GM12875 (cell line): ENCODE data around the gene MTIF3.
"Not testable (repeated sequence)": the region's sequence is repeated elsewhere in the genome, so short reads cannot be mapped to it uniquely, and the experiment has no call there.

Experiments
- H3K4me3 ChIP-seq: one replicate; pipeline ENCODE4 v1.5.1; 2011; ENCODE audit warnings: low read depth, low read length, control low read depth
- TF ChIP-seq, protein P1 (sequence below): IDR thresholded peaks from 2 replicates; pipeline ENCODE4 v1.5.1; 2011; ENCODE audit warnings: low read depth, mild to moderate bottlenecking, control low read depth, inconsistent platforms, low read length, moderate library complexity, borderline replicate concordance; ENCODE audit not compliant: insufficient read depth

Gene MTIF3

DNA sequence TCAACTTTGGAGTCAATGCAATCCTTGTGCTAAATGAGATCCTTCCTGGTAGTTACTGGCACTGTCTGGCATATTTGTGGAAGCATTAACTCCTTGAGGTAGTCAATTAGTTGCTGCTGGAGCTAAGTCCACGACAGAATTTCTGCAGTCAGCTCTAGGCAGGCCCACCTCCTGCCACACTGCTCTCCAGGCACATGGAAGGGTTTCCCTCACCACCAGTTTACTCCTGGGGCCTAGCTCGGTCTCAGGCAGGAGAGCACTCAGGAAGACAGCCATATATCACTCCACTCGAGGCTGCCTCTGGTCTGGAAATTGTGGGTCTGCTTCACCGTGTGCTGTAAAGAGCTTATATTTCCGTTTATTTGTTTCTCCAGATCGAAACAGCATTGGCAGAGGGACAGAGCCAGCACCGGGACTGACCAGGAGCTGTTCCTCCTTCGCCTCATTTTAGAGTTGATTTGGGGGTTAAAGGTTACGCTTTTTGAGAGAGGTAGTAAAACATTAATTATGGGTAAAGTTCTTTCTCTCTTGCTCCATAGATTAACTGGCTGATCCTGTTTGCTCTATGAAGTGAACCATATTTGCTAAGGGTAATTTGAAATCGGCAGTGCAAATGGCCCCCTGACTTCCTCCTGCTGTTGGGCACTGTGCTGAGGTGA, 46.5 kb downstream of the MTIF3 start:
- TF ChIP-seq, protein P1, sequence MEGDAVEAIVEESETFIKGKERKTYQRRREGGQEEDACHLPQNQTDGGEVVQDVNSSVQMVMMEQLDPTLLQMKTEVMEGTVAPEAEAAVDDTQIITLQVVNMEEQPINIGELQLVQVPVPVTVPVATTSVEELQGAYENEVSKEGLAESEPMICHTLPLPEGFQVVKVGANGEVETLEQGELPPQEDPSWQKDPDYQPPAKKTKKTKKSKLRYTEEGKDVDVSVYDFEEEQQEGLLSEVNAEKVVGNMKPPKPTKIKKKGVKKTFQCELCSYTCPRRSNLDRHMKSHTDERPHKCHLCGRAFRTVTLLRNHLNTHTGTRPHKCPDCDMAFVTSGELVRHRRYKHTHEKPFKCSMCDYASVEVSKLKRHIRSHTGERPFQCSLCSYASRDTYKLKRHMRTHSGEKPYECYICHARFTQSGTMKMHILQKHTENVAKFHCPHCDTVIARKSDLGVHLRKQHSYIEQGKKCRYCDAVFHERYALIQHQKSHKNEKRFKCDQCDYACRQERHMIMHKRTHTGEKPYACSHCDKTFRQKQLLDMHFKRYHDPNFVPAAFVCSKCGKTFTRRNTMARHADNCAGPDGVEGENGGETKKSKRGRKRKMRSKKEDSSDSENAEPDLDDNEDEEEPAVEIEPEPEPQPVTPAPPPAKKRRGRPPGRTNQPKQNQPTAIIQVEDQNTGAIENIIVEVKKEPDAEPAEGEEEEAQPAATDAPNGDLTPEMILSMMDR, result no peak
- H3K4me3 ChIP-seq, result no peak overlapping the region

DNA sequence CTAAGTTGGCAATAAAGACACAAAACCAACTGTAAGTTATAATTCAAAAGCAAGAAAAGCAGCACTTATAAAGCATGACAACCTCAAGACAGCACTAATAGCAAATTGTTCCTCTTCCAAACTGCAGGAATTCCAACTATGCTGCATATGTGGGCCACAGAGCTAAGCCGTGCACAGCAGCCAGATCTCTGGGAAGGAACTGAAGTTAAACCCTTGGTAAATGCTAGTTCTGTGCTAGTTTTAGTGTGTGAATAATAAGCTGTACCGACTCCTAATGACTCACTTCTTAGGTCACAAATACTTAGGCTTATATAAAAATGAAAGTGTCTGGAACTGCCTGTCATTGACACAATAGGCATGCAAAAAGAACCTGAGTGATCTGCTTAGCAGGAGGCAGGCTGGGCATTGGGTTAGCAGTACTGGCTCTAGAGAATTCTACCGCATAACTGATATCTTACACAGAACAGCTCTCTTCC, 47.1 kb downstream of the MTIF3 start:
- TF ChIP-seq, protein P1, result no peak
- H3K4me3 ChIP-seq, result no peak overlapping the region

DNA sequence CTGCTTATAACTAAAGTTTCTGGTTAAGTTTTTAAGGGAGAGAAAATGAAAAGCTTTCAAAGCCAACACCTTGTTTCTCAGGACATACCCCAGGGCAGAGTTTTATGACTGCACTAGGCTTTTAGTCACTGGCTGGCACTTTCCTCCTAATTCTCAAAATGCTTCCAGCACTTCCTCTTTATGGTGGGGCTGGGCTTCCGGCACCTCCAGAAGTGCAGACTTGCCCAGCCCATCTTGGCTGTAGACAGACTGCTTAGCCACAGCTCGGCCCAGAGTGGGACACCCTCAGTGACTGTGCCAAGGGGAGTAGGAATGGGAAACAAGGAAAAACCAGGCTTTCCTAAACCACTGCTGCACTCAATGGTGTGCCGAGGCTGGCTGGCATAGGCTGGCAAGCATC, 49.2 kb downstream of the MTIF3 start:
- TF ChIP-seq, protein P1, result no peak
- no peak overlapping the region for H3K4me3 ChIP-seq

DNA sequence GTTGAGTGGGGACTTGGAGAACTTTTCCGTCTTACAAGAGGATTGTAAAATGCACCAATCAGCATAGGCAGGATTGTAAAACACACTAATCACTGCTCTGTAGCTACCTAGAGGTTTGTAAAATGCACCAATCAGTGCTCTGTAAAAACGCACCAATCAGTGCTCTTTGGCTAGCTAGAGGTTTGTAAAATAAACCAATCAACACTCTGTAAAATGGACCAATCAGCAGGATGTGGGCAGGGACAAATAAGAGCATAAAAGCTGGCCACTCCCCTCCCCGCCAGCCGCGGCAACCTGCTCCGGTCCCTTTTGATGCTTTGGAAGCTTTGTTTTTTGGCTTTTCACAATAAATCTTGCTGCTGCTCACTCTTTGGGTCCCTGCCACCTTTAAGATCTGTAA, 50.0 kb downstream of the MTIF3 start:
- H3K4me3 ChIP-seq, result not testable (repeated sequence)

DNA sequence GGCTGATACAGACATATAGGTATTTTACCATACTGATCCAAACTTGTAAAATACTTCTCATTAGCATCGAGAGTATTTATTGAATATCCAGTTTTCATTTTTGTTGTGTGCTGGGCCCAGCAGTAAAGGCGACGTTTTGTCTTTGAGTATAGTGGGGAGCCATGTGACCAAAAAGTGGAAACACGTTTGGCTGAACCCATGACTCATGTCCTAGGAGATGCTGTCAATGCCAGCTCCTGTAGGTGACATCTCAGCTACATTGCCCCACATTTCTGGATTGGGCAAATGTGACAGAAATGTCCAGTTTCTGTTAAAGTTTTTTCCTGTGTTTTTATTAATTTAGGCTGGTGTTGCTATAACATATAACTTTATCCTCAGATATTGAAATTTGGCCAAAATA, 52.0 kb downstream of the MTIF3 start:
- TF ChIP-seq, protein P1, result no peak
- H3K4me3 ChIP-seq, result no peak overlapping the region

DNA sequence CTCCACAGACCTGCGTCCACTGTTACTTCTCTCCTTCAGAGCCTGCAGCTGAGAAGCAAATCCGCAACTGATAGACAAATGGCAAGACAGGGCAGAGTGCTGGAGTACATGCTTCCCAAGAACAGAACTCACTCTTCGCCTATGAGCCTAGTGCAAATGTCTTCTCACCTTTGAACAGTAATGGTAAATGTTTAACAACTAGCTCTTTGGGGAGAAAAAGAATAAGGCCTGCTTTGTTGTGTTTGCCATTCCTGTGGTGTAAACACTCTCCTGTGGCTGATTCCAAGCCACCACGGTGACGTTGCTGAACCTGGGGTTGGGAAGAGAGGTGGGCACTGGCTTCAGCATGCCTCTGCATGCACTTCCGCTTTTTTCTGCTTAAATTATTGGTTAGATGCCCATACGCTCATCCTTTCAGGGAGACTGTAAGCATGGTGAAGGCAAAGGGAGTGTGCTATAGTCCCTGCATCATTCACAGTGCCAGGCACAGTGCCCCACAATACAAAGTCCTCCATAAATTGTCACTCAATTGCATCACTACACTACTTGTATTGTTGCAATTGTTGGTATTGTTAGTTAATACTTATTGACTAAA, 54.0 kb downstream of the MTIF3 start:
- TF ChIP-seq, protein P1, result no peak
- no peak overlapping the region for H3K4me3 ChIP-seq

DNA sequence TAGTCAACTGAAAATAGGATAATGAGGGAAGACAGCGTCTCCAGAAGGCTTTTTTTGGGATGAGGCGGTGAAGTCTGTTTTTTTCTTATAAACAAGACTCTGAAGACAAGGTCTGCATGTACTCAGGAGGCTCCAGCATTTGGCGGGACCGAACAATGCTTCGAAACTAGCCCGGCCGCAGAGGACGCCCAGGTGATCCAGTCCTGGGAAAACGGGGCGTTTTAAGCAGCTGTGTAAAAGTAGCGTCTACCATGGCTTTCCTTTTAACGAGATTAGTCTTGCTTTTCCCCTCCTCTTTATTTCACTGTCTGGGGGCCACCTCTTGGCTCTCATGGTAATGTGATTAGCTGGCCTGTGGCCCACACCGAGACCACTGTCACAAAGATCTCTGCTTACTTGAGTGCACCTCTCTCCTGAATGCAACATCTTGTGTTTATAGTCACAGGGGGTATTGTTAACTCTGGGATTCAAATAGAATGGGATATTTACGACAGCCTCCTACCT, 55.3 kb downstream of the MTIF3 start:
- TF ChIP-seq, protein P1, result no peak
- no peak overlapping the region for H3K4me3 ChIP-seq

DNA sequence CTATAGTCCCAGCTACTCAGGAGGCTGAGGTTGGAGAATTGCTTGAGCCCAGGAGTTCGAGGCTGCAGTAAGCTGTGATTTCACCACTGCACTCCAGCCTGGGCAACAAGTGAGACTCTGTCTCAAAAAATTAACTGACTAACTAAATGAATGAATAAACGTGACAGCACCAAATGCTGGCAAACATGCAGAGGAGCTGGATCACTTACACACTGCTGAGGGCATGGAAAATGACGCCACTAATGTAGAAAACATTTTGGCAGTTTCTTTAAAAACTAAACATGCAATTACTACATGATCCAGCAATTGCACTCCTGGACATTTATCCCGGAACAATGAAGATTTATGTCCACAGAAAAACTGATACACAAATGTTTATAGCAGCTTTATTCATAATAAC, 57.3 kb downstream of the MTIF3 start:
- TF ChIP-seq, protein P1, result no peak
- no peak overlapping the region for H3K4me3 ChIP-seq
